GM18873 (cell line): ENCODE results near the gene PADI1.
"Not testable (repeated sequence)": the region's sequence is repeated elsewhere in the genome, so short reads cannot be mapped to it uniquely, and the experiment has no call there.

Experiments used
- ATAC-seq: cut with Tn5 transposase; IDR thresholded peaks from one replicate; pipeline ENCODE4 v1.9.1; 2021; ENCODE audit warnings: mild to moderate bottlenecking, moderate library complexity, moderate number of reproducible peaks; ENCODE audit not compliant: unreplicated experiment, low FRiP score

Gene PADI1

GRCh38 chr1:17239420-17239819 is 34.5 kb downstream of the PADI1 start:
- ATAC-seq, result no peak

- ATAC-seq, result not testable (repeated sequence)
Observed at GRCh38 chr1:17241011-17241779, 36.3 kb downstream of the PADI1 start.

GRCh38 chr1:17241780-17242074 is 36.8 kb downstream of the PADI1 start:
- not testable (repeated sequence) for ATAC-seq

- no peak for ATAC-seq
Observed at GRCh38 chr1:17243274-17243673, 38.3 kb downstream of the PADI1 start.

- ATAC-seq, result no peak
Observed at GRCh38 chr1:17244821-17245740, 40.2 kb downstream of the PADI1 start.

- no peak for ATAC-seq
Observed at GRCh38 chr1:17245816-17246325, 40.9 kb downstream of the PADI1 start.

GRCh38 chr1:17246971-17247370 is 42.0 kb downstream of the PADI1 start:
- ATAC-seq, result no peak

GRCh38 chr1:17248781-17249180 is 43.9 kb downstream of the PADI1 start, which contains the start of gene PADI3:
Gene PADI3, plus strand, starts transcription at chr1:17249098. Its CDS starts 40 bp downstream, at chr1:17249138.
- no peak for ATAC-seq

- ATAC-seq, result no peak
Observed at GRCh38 chr1:17250601-17251000, 45.7 kb downstream of the PADI1 start.

- no peak for ATAC-seq
Observed at GRCh38 chr1:17251246-17251645, 46.3 kb downstream of the PADI1 start.

GRCh38 chr1:17251701-17252376 is 46.9 kb downstream of the PADI1 start:
- no peak for ATAC-seq

- no peak for ATAC-seq
Observed at GRCh38 chr1:17255336-17255735, 50.4 kb downstream of the PADI1 start.

- ATAC-seq, result no peak
Observed at GRCh38 chr1:17258116-17258757, 53.3 kb downstream of the PADI1 start.

GRCh38 chr1:17258758-17259130 is 53.8 kb downstream of the PADI1 start:
- no peak for ATAC-seq

GRCh38 chr1:17259233-17259873 is 54.4 kb downstream of the PADI1 start:
- ATAC-seq, result no peak

GRCh38 chr1:17260264-17260663 is 55.3 kb downstream of the PADI1 start:
- no peak for ATAC-seq

- no peak for ATAC-seq
Observed at GRCh38 chr1:17260738-17261137, 55.8 kb downstream of the PADI1 start.

- no peak for ATAC-seq
Observed at GRCh38 chr1:17263936-17264335, 59.0 kb downstream of the PADI1 start.

- ATAC-seq, result no peak
Observed at GRCh38 chr1:17264470-17264869, 59.5 kb downstream of the PADI1 start.

GRCh38 chr1:17265162-17265561 is 60.2 kb downstream of the PADI1 start:
- no peak for ATAC-seq
